ENCODE data around the gene OTOG. TPM values are rescaled to one million over a fixed set of nuclear protein-coding genes. Genes with fewer than 3 reads are reported as not detected.

The OTOG gene
- total RNA-seq, 1 donor from 2014 or later: 42.1 TPM

DNA sequence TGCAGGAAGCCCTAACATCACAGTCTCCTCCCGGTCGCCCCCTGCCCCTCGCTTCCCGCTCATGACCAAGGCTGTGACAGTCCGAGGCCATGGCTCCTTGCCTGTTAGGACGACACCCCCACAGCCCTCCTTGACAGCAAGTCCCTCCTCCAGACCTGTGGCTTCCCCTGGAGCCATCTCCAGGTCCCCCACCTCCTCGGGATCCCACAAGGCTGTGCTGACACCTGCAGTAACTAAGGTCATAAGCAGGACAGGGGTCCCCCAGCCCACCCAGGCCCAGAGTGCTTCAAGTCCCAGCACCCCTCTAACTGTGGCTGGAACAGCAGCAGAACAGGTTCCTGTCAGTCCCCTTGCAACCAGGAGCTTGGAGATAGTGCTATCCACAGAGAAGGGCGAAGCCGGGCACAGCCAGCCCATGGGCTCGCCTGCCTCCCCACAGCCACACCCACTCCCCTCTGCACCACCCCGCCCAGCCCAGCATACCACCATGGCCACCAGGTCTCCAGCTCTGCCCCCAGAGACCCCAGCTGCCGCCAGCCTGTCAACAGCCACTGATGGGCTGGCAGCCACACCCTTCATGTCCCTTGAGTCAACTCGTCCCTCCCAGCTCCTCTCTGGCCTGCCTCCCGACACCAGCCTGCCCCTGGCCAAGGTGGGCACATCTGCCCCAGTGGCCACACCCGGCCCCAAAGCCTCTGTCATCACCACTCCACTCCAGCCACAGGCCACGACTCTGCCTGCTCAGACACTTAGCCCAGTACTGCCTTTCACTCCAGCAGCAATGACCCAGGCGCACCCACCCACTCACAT, 63.2 kb downstream of the OTOG start:
- Mint-ChIP-seq H3K36me3 (no peaks in the 10 kb centered on the region), H3K27me3 (ENCODE audit: insufficient read depth, low read depth) (peaks cover 7% of the 10 kb centered on the region), H3K4me1 (no peaks in the 10 kb centered on the region), H3K27ac (no peak overlapping the region), H3K9me3 (no peaks in the 10 kb centered on the region), H3K4me3 (no peak overlapping the region)
- H3K9ac ChIP-seq: no peak overlapping the region
- no peak overlapping the region for H2AFZ ChIP-seq (replicated peaks)
- no peak overlapping the region for H3K27ac ChIP-seq
- H3F3A ChIP-seq (ENCODE audit: low read depth): no peaks in the 10 kb centered on the region
- no peaks in the 10 kb centered on the region for H4K20me1 ChIP-seq (ENCODE audit: low read depth)
- TF ChIP-seq EZH2phosphoT487 (IDR thresholded peaks at IDR 0.05): no peak
- no peak for TF ChIP-seq CTCF (IDR thresholded peaks at IDR 0.05)
- no peak for TF ChIP-seq EZH2 (IDR thresholded peaks at IDR 0.05)
- DNase-seq (ENCODE audit: low spot score): no peak
- no peak overlapping the region for H3K4me3 ChIP-seq
- H3K9me3 ChIP-seq (ENCODE audit: low read depth): no peaks in the 10 kb centered on the region
- no peaks in the 10 kb centered on the region for H3K36me3 ChIP-seq
- no peaks in the 10 kb centered on the region for H3K79me2 ChIP-seq (ENCODE audit: low read depth)
- no peaks in the 10 kb centered on the region for H3K4me1 ChIP-seq
- H3K27me3 ChIP-seq: peaks cover 4% of the 10 kb centered on the region
- no peak overlapping the region for H3K4me2 ChIP-seq

DNA sequence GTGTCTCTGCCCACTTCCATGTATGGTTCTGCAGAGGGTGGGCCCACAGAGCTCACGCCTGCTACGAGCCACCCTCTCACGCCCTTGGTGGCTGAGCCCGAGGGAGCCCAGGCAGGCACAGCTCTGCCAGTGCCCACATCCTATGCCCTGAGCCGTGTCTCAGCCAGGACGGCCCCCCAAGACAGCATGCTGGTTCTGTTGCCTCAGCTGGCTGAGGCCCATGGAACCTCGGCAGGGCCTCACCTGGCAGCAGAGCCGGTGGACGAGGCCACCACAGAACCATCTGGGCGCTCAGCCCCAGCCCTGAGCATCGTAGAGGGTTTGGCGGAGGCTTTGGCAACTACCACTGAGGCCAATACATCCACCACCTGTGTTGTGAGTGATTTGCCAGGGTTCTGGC, 64.0 kb downstream of the OTOG start:
- Mint-ChIP-seq H3K27ac (no peak overlapping the region), H3K4me1 (no peaks in the 10 kb centered on the region), H3K4me3 (no peak overlapping the region), H3K36me3 (no peaks in the 10 kb centered on the region), H3K9me3 (no peaks in the 10 kb centered on the region), H3K27me3 (ENCODE audit: insufficient read depth, low read depth) (peaks cover 7% of the 10 kb centered on the region)
- no peak overlapping the region for H2AFZ ChIP-seq (replicated peaks)
- H4K20me1 ChIP-seq (ENCODE audit: low read depth): no peaks in the 10 kb centered on the region
- H3K9me3 ChIP-seq (ENCODE audit: low read depth): no peaks in the 10 kb centered on the region
- no peaks in the 10 kb centered on the region for H3K79me2 ChIP-seq (ENCODE audit: low read depth)
- no peaks in the 10 kb centered on the region for H3F3A ChIP-seq (ENCODE audit: low read depth)
- no peak for DNase-seq (ENCODE audit: low spot score)
- H3K27me3 ChIP-seq: peaks cover 4% of the 10 kb centered on the region
- no peaks in the 10 kb centered on the region for H3K4me1 ChIP-seq
- H3K4me2 ChIP-seq: no peak overlapping the region
- H3K4me3 ChIP-seq: no peak overlapping the region
- no peaks in the 10 kb centered on the region for H3K36me3 ChIP-seq
- TF ChIP-seq CTCF (IDR thresholded peaks at IDR 0.05) (no peak), EZH2phosphoT487 (IDR thresholded peaks at IDR 0.05) (no peak), EZH2 (IDR thresholded peaks at IDR 0.05) (no peak)
- H3K9ac ChIP-seq: no peak overlapping the region
- no peak overlapping the region for H3K27ac ChIP-seq

DNA sequence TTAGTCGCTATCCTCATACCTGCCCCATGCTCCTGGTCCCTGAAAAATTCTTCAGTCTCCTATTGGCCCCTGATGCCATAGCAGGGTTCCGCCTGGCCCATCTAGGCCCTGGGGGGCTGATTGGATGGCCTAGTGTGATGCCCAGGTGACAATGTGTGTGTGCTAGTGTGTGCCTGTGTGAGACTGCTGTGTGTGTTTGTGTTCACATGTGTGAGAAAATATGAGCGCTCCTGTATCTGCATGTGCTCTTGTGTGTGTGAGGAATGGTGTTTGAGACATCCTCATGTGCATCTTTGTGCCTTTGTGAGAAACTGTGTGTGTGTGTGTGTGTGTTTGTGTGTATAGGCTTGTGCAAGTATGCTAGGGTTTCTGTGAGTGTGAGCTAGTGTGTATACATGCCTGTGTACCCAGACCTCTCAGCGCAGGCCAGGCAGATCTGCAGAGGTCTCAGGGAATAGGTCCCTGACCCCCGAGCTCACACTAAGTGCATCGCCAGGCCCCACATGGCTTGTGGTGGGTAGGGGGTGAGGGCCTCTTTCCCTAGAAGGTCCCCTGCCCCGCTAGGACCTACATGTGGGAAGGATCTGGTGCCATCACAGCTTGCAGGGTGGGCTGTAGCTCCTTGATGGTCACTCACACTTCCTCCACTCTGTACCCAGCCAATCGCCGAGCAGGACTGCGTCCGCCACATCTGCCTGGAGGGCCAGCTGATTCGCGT, 64.6 kb downstream of the OTOG start:
- no peak overlapping the region for H3K4me3 Mint-ChIP-seq
- Histone ChIP-seq H2AFZ (replicated peaks) (no peak overlapping the region), H3K4me3 (no peak overlapping the region), H3K27me3 (peaks cover 4% of the 10 kb centered on the region), H3K4me2 (no peak overlapping the region), H3K4me1 (no peaks in the 10 kb centered on the region), H3K27ac (no peak overlapping the region), H3K36me3 (no peaks in the 10 kb centered on the region), H3F3A (ENCODE audit: low read depth) (no peaks in the 10 kb centered on the region), H4K20me1 (ENCODE audit: low read depth) (no peaks in the 10 kb centered on the region), H3K9me3 (ENCODE audit: low read depth) (no peaks in the 10 kb centered on the region), H3K79me2 (ENCODE audit: low read depth) (no peaks in the 10 kb centered on the region), H3K9ac (no peak overlapping the region)
- DNase-seq (ENCODE audit: low spot score): no peak
- no peaks in the 10 kb centered on the region for H3K36me3 Mint-ChIP-seq
- TF ChIP-seq EZH2 (IDR thresholded peaks at IDR 0.05) (no peak), EZH2phosphoT487 (IDR thresholded peaks at IDR 0.05) (no peak), CTCF (IDR thresholded peaks at IDR 0.05) (no peak)
- no peaks in the 10 kb centered on the region for H3K4me1 Mint-ChIP-seq
- peaks cover 7% of the 10 kb centered on the region for H3K27me3 Mint-ChIP-seq (ENCODE audit: insufficient read depth, low read depth)
- H3K9me3 Mint-ChIP-seq: no peaks in the 10 kb centered on the region
- peak overlapping the region; percentile 8 for H3K27ac Mint-ChIP-seq

Data from neural progenitor cell (in vitro differentiated cells).